NCI-H1092 (cell line): ENCODE data around the gene SKIL.
A peak's percentile ranks its signal among the peaks of the same experiment; 100 is the strongest.

Source experiments
- DNase-seq: peaks from one replicate; lab custom pipeline; 2025; lab: John Stamatoyannopoulos, UW

The SKIL gene

DNA sequence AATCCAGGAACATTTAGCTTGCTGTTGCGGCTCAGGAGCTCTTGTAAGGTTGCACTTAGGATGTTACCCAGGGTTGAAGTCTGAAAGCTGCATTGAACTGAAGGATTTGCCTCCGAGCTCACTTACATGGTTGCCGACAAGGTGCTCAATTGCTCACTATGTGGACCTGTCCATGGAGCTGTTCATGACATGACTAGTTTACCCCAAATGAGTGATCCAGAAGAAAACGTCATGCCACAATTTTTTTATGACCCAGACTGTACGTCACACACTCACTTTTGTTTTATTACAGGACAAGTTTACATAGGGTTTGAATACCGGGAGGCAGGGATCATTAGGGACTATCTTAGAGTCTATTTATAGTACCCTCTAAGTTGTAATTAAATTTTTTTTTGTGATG, 40.2 kb downstream of the SKIL start:
- DNase-seq = no peak

DNA sequence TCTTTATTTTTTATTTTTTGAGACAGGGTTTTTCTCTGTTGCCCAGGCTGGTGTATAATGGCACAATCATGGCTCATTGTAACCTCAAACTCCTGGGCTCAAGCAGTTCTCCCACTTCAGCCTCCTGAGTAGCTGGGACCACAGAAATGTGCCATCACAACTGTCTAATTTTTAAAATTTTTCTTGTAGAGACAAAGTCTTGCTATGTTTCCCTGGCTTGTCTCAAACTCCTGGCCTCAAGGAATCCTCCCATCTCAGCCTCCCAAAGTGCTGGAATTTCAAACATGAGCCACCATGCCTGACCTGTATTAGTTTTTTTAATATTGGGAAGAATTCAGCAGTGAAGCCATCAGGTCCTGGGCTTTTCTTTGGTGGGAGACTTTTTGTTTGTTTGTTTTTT, 47.6 kb downstream of the SKIL start:
- no peak for DNase-seq

DNA sequence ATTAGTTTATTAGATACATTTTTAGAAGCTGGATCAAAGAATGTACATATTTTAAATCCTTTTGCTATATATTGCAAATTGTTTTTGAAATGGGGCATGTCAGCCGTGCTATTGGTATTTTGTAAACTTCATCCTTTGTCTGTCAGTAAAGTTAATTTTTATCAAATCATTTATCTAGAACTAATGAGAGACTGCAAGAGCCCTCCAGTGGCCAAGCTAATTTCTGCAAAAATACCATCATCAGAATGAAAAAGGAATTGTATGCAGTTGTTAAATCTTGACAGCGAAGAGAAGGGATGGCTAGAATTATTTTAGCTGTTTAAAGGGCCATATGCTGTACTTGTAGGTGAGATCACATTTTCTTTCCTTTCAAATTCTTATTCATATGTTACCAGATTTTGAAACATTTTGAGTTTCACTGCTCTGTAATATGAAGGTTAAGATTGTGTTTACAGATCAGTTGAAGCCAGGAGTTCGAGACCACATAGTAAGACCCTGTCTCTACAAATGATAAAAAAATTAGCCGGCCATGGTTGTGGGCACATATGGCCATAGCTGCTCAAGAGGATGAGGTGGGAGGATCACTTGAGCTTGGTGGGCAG, 53.0 kb downstream of the SKIL start:
- peak; percentile 6 for DNase-seq

DNA sequence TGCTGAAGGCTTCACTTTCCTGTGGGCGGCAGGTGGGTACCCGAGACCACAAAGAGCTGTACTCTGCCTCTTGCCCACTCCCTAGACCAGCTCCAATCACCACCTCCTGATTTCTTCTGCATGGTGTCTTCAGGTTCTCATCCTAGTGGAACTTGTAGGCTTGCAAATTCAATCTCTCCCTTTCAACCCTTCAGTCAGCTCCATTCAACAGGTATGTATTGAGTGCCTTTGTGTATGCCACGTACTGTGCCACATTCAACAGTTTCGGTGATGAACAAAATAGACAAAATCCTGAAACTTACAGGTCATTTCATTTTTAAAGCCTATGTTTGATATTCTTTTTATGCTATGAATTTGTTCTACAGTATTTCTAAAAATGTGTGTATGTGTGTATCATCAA, 55.8 kb downstream of the SKIL start:
- DNase-seq = no peak

DNA sequence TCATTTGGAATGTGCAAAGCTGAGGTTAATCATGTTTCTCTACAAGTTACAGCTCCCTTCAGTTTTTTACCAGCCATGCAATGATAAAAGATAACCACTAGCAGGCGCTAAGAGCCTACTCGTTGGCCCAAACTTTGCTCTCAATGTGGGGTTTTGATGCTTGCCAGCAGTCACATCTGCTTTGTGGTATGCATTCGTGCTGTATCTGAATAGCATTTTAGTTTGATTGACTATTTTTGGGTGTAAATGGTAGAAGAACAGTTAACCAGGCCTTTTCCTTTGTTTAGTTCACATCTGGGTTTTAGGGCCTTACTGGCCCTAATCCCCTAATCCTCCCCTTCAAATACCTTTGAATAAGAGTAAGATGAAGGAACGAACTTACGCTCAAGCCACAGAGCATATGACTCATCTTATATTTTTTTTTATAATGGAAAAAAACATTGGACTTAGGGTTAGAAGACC, 56.7 kb downstream of the SKIL start:
- DNase-seq = peak; percentile 20

DNA sequence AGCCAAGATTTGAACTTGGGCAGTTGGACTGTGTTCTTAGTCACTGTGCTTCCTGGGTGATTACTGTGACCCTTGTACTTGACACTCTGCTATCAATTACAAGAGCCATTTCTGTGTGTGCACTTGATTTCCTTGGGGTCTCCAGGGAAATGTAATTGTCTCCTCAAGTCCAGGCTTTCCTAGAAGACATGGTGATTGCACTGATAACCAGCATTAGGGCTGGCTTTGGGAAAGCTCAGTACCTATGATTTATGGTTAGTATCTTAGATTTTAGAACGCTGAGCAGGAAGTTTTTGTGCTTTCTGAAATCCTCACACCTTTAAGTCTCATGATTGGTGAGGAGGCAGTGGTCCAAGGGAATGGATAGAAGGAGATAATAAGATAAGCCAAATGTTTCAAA, 59.6 kb downstream of the SKIL start:
- DNase-seq = no peak

DNA sequence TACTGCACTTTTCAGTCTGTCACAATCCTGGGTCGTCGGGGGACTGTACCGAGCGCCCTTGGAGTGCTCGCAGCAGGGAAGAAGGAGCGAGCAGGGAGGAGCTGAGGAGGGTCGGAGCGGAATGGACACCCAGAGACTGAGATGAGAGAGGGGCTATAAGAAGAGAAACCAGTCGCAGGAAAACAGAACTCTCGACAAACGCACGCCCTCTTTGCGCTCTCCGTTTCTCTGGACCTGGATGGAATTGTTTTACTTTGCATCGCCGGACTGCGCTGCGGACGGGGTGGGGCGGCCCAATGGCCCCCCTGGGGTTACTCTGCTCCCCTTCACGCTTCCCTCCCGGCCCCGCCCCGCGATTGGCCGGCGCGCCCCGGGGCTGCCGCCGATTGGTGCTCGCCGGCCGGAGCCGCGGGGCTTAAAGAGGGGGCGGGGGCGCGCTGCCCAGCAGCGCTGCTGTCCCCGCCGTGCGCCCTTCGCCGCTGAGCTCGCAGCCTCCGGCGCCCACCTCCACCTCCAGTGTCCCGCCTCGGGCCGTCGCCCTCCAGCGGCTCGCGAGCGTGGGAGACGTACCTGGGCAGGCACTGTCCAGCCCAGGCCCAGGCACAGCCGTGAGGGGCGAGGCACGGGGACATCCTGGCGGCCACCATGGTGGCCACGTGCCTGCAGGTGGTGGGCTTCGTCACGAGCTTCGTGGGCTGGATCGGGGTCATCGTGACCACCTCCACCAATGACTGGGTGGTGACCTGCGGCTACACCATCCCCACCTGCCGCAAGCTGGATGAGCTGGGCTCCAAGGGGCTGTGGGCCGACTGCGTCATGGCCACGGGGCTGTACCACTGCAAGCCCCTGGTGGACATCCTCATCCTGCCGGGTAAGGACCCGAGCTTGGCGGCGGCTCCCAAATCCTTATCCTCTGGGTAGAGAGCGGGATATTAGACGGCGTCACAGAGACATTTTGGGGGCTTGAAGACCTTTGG, 61.2 kb downstream of the SKIL start, which contains the start of gene CLDN11:
CLDN11 (plus strand) TSS at position 447 of the 977 bp plus-strand sequence; CDS start at position 646, 199 bp downstream.
- DNase-seq = peak; percentile 40

DNA sequence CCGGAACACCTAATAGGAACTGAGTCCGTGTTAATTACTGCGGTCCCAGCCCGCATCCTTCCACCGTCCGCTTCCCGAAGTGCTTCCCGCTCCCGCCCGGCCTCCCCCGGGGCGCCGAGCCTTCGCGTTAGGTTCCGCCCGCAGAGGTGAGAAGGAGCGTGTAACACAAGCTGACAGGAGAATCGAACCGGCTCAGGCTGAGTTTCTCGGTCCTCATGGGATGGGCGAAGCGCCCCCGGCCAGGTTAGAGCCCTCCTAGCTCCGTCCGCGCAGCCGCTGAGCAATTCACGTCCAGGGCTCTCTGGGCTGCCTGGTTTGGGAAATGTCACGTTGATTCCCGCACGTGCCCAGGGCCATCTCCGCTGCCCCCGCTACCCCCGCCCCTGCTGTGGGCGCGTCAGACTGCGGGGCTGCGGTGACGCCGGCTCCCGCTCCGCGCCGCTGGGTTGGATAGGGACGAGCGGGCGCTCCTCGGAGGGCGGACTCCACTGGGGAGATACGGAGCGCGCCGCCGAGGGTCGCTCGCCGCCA, 62.1 kb downstream of the SKIL start:
- DNase-seq = no peak

DNA sequence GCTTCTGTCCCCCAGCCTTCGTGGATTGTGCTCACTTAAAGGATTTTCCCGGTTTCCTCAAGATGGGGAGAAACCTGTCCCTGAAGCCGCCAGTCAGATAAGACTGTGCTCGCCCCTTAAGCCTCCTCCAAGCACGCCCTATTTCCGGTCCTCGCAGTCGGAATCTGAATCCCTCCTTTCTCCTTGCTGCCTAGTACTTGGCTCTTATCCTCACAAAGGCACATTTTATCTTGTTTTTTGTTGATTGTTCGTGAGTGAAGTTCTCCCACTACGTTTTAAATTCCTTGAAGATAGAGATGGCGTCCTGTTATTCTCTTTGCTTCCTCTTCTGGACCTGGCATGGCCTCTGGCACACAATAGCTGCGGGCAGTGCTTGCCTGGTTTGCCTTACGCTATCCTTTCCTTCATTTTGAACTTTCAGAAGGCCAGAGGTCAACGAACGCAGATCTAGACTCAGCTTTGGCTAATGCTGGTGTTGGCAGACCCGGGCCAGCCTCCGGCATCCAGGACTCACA, 62.8 kb downstream of the SKIL start:
- DNase-seq = no peak

DNA sequence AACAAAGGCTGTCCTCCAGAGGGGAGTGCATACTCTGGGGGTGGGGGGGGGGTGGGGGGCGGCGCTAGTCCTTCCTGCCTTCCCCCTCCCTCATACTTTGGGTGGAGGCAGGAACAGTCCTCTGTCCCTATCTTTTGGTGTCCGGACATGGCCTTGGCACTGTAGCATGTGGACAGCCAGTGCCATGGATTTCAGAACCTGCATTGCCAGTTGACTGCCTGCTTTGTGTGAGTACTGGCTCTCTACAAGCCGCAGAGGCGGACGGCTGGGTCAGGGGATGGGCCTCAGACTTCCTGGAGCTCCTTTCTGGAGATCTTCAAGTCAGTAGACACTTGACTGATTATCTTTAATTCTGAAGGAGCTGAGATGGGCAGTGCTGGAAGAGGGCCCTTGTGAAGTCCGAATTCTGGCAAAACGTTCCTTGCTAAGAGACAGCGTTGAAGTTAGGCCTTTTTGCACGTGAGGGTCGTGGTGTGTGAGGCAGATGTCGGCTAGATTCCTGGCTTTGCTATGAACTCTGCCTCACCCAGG, 63.7 kb downstream of the SKIL start:
- no peak for DNase-seq

DNA sequence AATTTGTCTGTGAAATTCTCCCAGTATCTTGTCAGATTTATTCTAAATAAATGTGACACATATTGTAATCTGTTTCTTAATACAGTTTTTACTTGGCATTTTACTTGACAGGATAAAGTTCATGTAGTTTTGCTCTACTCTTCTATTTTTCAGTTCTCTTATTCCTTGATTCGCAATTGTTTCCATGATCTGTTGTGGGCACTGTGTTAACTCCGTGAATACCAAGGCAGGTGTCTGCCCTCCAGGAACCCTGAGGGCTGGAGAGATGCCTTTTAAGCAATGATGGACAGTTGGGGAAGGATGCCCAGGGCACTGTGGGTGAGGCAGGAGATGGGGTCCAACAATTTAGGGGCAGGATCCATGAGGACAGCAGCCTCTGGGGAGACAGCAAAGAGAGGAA, 64.2 kb downstream of the SKIL start:
- DNase-seq = no peak

DNA sequence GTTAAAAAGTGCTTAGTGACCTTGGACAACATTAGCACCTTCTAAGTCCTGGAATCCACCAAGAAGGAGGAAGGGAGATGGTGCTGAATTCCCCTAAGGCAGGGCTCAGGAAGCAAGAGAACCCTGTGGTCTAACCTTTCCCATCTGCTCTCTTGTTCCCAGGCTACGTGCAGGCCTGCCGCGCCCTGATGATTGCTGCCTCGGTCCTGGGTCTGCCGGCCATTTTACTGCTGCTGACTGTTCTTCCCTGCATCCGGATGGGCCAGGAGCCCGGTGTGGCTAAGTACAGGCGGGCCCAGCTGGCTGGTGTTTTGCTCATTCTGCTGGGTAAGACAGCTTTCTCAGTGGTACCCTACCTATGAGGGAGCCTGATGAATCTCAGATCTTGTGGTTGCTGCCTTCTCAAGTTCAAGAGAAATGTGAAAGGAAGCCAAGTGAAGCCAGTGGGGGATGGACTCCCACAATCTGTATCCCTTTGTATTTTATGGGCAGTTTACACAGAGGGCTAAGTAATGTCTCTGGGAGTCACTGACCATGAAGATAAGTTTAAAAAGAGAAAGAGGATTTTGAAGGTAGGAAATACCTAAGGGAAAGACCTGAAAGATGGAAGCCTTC, 65.6 kb downstream of the SKIL start:
- no peak for DNase-seq

DNA sequence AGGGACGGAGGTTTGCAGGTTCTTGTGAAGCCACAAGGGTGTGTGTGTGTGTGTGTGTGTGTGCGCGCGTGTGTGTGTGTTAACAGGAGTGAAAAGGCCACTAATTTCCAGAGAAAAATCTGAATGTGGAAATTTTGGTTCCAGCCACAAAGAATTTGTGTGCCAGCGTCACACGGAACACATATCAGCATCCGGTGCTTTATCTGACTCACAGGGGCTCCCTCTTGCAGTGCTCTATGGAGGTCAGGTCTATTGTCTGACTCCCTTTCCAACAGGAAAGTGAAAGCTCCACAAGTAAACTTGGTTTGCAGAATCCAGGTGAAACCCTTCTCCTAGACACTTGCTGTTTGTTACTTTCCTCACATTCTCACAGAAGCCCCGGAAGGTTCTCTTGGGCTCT, 67.4 kb downstream of the SKIL start:
- DNase-seq = no peak

DNA sequence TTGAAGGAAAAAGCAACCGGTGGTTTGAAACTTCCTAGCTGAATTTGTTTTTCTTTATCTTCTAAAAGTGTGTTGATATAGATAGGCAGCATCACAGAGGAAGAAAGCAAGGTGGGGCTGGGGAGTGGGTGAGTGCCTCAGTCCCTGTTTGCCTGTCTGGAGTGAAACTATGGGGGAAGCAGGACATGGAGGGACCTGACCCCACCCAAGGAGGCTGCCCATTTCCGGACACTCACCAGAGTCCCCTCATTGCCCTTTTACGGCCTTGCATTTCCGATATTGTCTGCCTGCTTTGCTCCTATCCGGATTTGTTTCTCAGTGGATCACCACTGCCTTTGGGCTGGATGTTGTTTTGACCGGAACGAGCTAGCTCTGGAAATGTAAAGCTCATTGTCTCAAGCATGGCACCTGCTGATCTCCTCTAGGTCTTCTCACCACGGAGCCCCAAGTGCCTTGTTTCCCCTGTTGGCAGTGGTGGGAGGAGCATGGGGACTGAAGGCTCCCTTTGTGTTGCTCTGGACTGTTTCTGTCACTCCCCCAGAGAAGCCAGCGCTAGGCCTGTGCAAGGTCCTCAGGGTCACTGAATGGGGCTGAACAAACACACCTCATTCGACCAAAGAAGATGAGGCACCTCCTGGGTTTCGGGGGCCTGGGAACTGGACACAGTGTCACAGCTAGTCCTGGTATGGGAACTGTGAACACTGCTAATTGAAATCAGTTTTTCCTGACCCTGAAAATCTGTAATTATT, 68.2 kb downstream of the SKIL start:
- no peak for DNase-seq

DNA sequence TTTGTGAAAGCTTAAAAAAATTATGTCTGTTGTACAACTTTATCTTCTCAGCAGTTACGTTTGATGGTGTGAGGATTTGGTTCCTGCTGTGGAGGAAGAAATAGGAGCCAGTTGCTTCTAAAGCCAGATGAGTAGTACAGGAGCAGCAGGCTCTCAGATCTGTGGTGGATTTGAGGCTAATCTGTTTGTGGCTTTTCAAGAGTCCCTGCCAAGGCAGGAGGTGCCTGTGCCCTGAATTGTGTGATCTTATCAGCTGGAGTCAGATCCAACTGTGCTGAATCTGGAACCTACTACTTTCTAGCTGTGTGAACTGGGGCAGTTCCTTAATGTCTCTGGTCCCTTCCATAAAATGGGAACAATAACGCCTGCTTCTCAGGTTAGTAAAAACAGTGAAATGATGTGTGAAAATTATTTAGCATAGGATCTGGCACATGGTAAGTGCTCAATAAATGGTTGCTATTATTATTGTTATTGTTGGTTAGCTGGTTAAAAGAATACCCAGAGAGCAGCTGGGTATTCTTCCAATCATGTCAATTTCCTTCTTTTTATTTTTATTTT, 68.8 kb downstream of the SKIL start:
- no peak for DNase-seq

DNA sequence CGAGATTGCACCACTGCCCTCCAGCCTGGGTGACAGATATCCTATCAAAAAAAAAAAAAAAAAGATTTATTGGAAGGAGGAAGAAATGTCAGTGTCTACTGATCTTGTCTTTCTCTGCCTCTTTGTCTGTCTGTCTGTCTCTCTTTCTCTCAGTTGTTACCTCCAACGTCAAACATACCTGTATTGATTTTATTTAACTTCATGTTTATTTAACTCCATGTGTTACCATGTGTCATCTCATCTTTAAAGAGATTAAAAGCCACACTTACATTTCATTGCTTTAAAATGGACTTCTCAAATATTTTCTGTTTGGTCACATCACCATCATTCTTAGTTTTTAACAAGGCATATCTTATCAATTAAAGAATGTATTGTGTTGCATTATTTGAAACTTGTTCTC, 70.6 kb downstream of the SKIL start:
- DNase-seq = no peak

DNA sequence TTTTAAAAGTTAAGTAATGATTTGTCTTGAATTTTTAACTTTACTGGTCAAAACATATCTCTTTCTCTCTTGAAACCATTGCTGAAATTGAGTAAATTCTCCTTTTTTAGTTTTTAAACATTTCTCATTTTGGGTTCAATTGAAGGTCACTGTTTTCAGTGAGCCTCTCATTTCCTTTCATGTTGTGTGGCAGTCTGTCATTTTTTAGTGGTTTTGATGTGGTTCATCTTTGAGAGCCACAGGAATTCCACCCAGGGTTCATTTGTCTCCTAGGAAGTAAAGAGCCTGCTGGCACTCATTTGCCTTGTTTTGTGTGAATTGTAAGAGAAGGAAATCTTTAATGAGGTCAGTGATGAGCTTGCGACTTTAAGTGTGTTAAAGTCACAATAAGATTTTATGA, 71.5 kb downstream of the SKIL start:
- DNase-seq = no peak

DNA sequence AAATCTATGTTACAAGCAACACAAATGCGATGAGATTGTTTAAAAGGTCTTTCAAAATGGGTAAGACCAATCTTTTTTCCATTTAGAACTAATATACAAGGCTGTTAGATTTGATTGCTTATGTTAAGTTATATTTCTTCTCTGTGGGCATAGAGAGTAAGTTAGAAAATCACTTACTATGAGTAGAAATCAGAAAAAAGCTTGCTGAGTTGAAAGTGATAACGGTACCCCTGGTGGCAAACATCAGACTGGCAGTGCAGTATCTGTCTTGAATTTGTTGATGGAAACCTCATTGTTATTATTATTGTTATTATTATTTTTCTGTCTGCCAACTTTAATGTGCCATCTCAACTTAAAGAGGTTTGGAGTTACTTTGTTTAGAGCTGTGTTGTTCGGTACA, 73.5 kb downstream of the SKIL start:
- no peak for DNase-seq

DNA sequence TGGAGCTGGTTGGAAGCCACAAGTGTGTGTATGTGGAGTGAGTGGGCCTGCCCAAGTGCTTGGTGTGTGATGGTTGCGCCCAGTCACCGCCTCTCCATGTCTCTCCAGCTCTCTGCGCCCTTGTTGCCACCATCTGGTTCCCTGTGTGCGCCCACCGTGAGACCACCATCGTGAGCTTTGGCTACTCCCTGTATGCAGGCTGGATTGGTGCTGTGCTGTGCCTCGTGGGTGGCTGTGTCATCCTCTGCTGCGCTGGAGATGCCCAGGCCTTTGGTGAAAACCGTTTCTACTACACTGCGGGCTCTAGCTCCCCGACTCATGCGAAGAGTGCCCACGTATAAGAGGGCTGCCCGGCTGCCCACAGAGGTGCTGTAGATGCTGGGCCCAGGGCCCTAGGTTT, 74.9 kb downstream of the SKIL start:
- DNase-seq = no peak

DNA sequence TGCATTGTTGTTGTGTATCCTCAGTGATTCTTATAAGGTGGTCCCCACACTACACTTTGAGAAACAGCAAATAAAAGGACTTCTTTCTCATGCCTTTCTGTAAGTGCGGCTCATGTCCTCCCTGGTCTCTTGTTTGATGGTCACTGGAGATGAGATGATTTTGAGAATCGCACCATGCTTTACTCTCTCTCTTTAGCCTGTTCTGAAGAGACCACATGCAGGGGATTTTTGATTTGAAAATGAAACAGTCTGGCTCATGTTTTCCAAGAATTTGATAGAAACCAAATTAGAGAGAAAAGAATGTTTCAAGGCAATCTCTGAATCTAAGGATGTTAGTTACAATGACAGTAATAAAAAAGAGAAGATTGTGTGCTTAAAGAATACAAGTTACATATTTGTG, 79.2 kb downstream of the SKIL start:
- DNase-seq = no peak

DNA sequence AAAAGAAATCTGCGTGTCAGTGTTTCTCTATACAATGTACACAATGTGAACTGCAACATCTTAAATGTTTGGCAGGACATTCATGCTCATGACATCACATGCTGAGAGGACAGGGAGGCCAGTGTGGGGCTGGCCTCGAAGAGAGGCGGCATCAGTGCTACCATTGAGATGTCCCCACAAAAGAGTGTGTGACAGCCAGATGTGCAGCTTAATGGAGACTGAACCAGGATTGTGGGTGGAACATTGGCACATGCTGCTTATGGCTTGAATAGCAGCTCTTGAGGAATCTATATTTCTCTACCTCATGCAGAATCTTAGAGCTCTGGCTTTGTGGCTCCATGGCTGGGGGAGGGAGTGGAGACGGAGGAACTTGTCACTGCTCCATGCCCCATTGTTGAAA, 79.7 kb downstream of the SKIL start:
- no peak for DNase-seq
